Hepatocyte (in vitro differentiated cells): ENCODE measurements around the gene ASB10.

Source experiments
- EZH2 ChIP-seq: fragments of 200-600 bp; sonication (generic); IDR thresholded peaks from 2 replicates; pipeline ENCODE4 v1.6.1; 2016; ENCODE audit warnings: antibody characterized with exemption, mild to moderate bottlenecking, borderline replicate concordance
- TF ChIP-seq, protein P1 (sequence below): fragments of 200-600 bp; sonication (generic); IDR thresholded peaks from 2 replicates; pipeline ENCODE4 v1.5.1; 2016; ENCODE audit warnings: antibody characterized with exemption, mild to moderate bottlenecking; ENCODE audit not compliant: poor library complexity

DNA sequence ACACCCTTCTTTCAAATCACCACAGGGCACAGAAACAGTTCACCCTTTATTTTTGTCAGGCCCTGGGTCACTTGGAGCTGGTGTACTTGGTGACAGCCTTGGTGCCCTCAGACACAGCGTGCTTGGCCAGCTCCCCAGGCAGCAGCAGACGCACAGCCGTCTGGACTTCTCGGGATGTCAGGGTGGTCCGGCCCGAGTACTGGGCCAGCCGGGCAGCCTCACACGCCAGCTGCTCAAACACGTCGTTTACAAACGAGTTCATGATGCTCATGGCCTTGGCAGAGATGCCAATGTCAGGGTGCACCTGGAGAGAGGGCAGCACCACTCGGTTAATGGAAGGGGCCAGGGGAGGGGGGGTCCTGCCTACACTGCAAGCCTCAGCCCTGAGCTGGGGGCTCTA lies 20.8 kb upstream of the ASB10 start:
- TF ChIP-seq, protein P1, sequence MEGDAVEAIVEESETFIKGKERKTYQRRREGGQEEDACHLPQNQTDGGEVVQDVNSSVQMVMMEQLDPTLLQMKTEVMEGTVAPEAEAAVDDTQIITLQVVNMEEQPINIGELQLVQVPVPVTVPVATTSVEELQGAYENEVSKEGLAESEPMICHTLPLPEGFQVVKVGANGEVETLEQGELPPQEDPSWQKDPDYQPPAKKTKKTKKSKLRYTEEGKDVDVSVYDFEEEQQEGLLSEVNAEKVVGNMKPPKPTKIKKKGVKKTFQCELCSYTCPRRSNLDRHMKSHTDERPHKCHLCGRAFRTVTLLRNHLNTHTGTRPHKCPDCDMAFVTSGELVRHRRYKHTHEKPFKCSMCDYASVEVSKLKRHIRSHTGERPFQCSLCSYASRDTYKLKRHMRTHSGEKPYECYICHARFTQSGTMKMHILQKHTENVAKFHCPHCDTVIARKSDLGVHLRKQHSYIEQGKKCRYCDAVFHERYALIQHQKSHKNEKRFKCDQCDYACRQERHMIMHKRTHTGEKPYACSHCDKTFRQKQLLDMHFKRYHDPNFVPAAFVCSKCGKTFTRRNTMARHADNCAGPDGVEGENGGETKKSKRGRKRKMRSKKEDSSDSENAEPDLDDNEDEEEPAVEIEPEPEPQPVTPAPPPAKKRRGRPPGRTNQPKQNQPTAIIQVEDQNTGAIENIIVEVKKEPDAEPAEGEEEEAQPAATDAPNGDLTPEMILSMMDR, result no peak
- TF ChIP-seq EZH2, result no peak
